PC-9 (cell line): Measurements from ENCODE around the gene LRRC47. TPM values are rescaled to one million over a fixed set of nuclear protein-coding genes. Genes with fewer than 3 reads are reported as not detected.

Experiments
- BruUV-seq: library from RNA; stranded (reverse); fragments of 400-500 nt; replicated peaks from 2 replicates; lab custom pipeline; 2021; lab: Mats Ljungman, UMichigan
- CTCF ChIA-PET: fragments of 300-600 bp; sonication (Branson Sonifier 250); formaldehyde crosslinking; loops from one replicate; lab custom pipeline; 2022; ENCODE audit warnings: antibody characterized with exemption; lab: Charles Lee
- POLR2A ChIA-PET: fragments of 300-600 bp; sonication (Branson Sonifier 250); formaldehyde crosslinking; loops from one replicate; lab custom pipeline; 2022; ENCODE audit warnings: antibody characterized with exemption; ENCODE audit not compliant: unreplicated experiment; lab: Charles Lee
- DNase-seq, 2 experiments: peaks; one replicate each; pipeline versions ENCODE4 v3.0.0 to v3.0.0-alpha.2; 2015 to 2022; ENCODE audit warnings: mixed read lengths in 1 of 2
- H2AFZ ChIP-seq: fragments of 200-600 bp; sonication (generic); 2 replicates; pipeline ENCODE4 v1.8.1; 2017; ENCODE audit warnings: antibody characterized with exemption
- H3F3A ChIP-seq: fragments of 200-600 bp; sonication (generic); 2 replicates; pipeline ENCODE4 v1.8.1; 2017; ENCODE audit warnings: antibody characterized with exemption, mild to moderate bottlenecking, low read depth; ENCODE audit not compliant: insufficient read depth
- H3K27ac ChIP-seq: fragments of 200-600 bp; sonication (generic); 2 replicates; pipeline ENCODE4 v1.6.1; 2016; ENCODE audit warnings: mixed run types
- H3K27me3 ChIP-seq: fragments of 200-600 bp; sonication (generic); 2 replicates; pipeline ENCODE4 v1.6.1; 2016; ENCODE audit warnings: low read depth, mixed run types; ENCODE audit not compliant: insufficient read depth
- H3K36me3 ChIP-seq: fragments of 200-600 bp; sonication (generic); 2 replicates; pipeline ENCODE4 v1.6.1; 2016; ENCODE audit warnings: low read depth, mixed run types
- H3K4me1 ChIP-seq: fragments of 200-600 bp; sonication (generic); replicated peaks from 2 replicates; pipeline ENCODE4 v1.6.1; 2016; ENCODE audit warnings: mixed run types; ENCODE audit not compliant: insufficient read depth
- H3K4me2 ChIP-seq: fragments of 200-600 bp; sonication (generic); 2 replicates; pipeline ENCODE4 v1.6.1; 2017; ENCODE audit warnings: mixed run types
- H3K4me3 ChIP-seq: fragments of 200-600 bp; sonication (generic); 2 replicates; pipeline ENCODE4 v1.6.1; 2016; ENCODE audit warnings: mixed run types
- H3K79me2 ChIP-seq: fragments of 200-600 bp; sonication (generic); 2 replicates; pipeline ENCODE4 v1.6.1; 2017; ENCODE audit warnings: low read depth, mixed run types
- H3K9me2 ChIP-seq: fragments of 200-600 bp; sonication (generic); 2 replicates; pipeline ENCODE4 v1.8.1; 2017; ENCODE audit warnings: mild to moderate bottlenecking; ENCODE audit not compliant: insufficient read depth
- H3K9me3 ChIP-seq: fragments of 200-600 bp; sonication (generic); 2 replicates; pipeline ENCODE4 v1.8.1; 2016; ENCODE audit warnings: low read depth; ENCODE audit not compliant: insufficient read depth
- H4K20me1 ChIP-seq: fragments of 200-600 bp; sonication (generic); 2 replicates; pipeline ENCODE4 v1.8.1; 2017; ENCODE audit not compliant: insufficient read depth
- EZH2 ChIP-seq: fragments of 200-600 bp; sonication (generic); IDR thresholded peaks from 2 replicates; pipeline ENCODE4 v1.8.0; 2017; ENCODE audit warnings: antibody characterized with exemption, low read depth
- intact Hi-C: fragments of 100-400 bp; cut with micrococcal nuclease; formaldehyde crosslinking; loops from one replicate; pipeline ENCODE4 v1.10.0; 2022; ENCODE audit not compliant: unreplicated experiment
- total RNA-seq: library from RNA; stranded (reverse); gene quantifications from 2 replicates; pipeline ENCODE4 v1.2.3, GENCODE V29; 2021
- TF ChIP-seq, protein P1 (sequence below): fragments of 200-600 bp; sonication (generic); conservative IDR thresholded peaks from 2 replicates; pipeline ENCODE4 v1.6.1; 2017; ENCODE audit warnings: mixed run types, antibody characterized with exemption, mild to moderate bottlenecking, moderate library complexity

Gene LRRC47
- total RNA-seq, 1 experiment from 2014 or later = 34.2 TPM

DNA sequence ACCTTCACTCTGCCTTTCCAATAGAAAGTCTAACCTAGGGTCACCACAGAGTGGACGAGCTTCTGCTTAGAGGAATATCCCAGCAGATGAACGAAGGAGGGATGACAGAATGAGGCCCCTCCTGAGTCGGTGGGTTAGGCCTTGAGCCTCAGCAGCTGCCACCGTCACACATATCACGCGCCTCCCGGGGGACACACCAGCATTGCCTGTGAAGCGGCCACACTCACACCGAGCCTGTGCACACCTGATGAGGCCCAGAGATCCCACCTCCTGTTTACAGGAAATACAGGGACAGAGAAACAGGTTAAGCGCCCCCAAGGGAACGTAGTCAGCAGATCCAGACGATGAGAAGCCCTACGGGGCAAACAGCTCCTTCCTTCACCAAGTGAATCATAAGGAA lies 25.1 kb upstream of the LRRC47 start:
- Histone ChIP-seq H3K79me2 (no peaks in the 10 kb centered on the region), H3K9me3 (no peaks in the 10 kb centered on the region), H2AFZ (no peak overlapping the region), H3K27me3 (no peaks in the 10 kb centered on the region), H3K4me3 (no peak overlapping the region), H3K27ac (no peak overlapping the region), H3K4me2 (no peak overlapping the region), H3K4me1 (no peaks in the 10 kb centered on the region), H3F3A (no peaks in the 10 kb centered on the region), H4K20me1 (no peaks in the 10 kb centered on the region), H3K36me3 (no peaks in the 10 kb centered on the region), H3K9me2 (no peaks in the 10 kb centered on the region)
- ChIA-PET CTCF (no interaction called here), POLR2A (no interaction called here)
- BruUV-seq = no TSS peak
- no peak for TF ChIP-seq EZH2
- TF ChIP-seq, protein P1, sequence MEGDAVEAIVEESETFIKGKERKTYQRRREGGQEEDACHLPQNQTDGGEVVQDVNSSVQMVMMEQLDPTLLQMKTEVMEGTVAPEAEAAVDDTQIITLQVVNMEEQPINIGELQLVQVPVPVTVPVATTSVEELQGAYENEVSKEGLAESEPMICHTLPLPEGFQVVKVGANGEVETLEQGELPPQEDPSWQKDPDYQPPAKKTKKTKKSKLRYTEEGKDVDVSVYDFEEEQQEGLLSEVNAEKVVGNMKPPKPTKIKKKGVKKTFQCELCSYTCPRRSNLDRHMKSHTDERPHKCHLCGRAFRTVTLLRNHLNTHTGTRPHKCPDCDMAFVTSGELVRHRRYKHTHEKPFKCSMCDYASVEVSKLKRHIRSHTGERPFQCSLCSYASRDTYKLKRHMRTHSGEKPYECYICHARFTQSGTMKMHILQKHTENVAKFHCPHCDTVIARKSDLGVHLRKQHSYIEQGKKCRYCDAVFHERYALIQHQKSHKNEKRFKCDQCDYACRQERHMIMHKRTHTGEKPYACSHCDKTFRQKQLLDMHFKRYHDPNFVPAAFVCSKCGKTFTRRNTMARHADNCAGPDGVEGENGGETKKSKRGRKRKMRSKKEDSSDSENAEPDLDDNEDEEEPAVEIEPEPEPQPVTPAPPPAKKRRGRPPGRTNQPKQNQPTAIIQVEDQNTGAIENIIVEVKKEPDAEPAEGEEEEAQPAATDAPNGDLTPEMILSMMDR = no peak
- intact Hi-C loops = no loop called here
- no peak for DNase-seq

DNA sequence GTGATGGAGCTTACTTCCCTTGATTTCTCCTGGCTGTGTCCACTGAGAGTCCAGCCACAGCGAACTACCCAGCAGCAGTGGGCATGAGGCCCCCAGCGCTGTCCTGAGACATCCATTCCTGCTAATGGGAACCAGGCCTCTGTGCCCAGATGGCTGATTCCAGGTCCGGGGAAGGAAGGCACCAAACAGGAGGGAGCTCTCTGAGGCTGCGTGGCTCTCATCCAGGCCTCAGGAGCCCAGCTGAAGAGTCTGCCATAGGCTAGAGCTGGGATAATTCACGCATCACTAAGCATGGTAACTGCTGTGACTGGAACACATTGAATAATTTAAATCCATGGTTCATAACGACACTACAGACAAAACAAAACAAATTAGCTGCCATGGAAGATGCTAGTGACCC lies 24.7 kb upstream of the LRRC47 start:
- no peaks in the 10 kb centered on the region for H4K20me1 ChIP-seq
- no peaks in the 10 kb centered on the region for H3K9me3 ChIP-seq
- H3K4me2 ChIP-seq = no peak overlapping the region
- H3K4me3 ChIP-seq = no peak overlapping the region
- POLR2A ChIA-PET = no interaction called here
- no peaks in the 10 kb centered on the region for H3K9me2 ChIP-seq
- BruUV-seq = no TSS peak
- no peaks in the 10 kb centered on the region for H3K4me1 ChIP-seq
- TF ChIP-seq, protein P1 = no peak
- no peak for TF ChIP-seq EZH2
- no peaks in the 10 kb centered on the region for H3K27me3 ChIP-seq
- DNase-seq = no peak
- H3K36me3 ChIP-seq = no peaks in the 10 kb centered on the region
- CTCF ChIA-PET = no interaction called here
- no peaks in the 10 kb centered on the region for H3K79me2 ChIP-seq
- intact Hi-C loops = no loop called here
- no peak overlapping the region for H3K27ac ChIP-seq
- no peaks in the 10 kb centered on the region for H3F3A ChIP-seq
- no peak overlapping the region for H2AFZ ChIP-seq

DNA sequence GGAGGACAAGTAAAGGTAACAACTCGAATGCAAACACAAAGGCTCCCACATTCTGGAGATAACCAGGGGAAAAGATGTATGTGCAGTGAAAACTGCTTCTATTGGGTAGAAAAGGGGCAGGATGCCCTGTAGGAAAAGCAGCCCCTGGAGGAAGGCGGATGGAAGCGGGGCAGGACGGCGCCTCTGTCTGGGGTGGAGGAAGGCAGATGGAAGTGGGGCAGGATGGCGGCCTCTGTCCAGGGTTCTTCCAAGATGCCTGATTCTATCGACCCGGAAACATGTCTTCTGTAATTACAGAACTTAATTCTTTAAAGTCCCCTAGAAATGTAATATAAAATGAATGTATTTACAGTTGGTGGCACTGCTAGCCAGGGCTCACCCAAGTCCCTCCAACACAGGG lies 24.0 kb upstream of the LRRC47 start:
- Histone ChIP-seq H3K36me3 (no peaks in the 10 kb centered on the region), H3K4me1 (no peaks in the 10 kb centered on the region), H3F3A (no peaks in the 10 kb centered on the region), H3K79me2 (no peaks in the 10 kb centered on the region), H2AFZ (no peak overlapping the region), H3K9me3 (no peaks in the 10 kb centered on the region), H3K4me3 (no peak overlapping the region), H3K27ac (no peak overlapping the region), H3K4me2 (no peak overlapping the region), H4K20me1 (no peaks in the 10 kb centered on the region), H3K9me2 (no peaks in the 10 kb centered on the region), H3K27me3 (no peaks in the 10 kb centered on the region)
- intact Hi-C loops = no loop called here
- no TSS peak for BruUV-seq
- DNase-seq = no peak
- ChIA-PET CTCF (no interaction called here), POLR2A (no interaction called here)
- TF ChIP-seq, protein P1 = no peak
- TF ChIP-seq EZH2 = no peak
